ENCODE results near the gene CCDC13. TPM values are rescaled to one million over a fixed set of nuclear protein-coding genes. Genes with fewer than 3 reads are reported as not detected.

The CCDC13 gene
- total and polyA plus RNA-seq, 2 donors (not counting 3 experiments of a cell fraction or from before 2014, with no cell fraction given), result 0.36 to 0.82 TPM

- H3K27ac ChIP-seq (ENCODE audit: insufficient read depth, low read depth, low read length), result no peak overlapping the region
- no peaks in the 10 kb centered on the region for H3K27me3 ChIP-seq (ENCODE audit: control insufficient read depth in 2 of 2, insufficient read depth in 2 of 2, low read length in 2 of 2)
- CTCF ChIA-PET, result interaction anchor here (1.9 kb wide), 1 partner anchor 9 kb away, joined by 10 read pairs; no protein-coding TSS in a partner anchor
- no peaks in the 10 kb centered on the region for H3K79me2 ChIP-seq (ENCODE audit: control insufficient read depth, insufficient read depth, low read length)
- TF ChIP-seq POLR2A (IDR thresholded peaks at IDR 0.05; ENCODE audit: low read depth, low read length) (no peak), EZH2 (IDR thresholded peaks at IDR 0.05; ENCODE audit: borderline replicate concordance, low read depth, low read length, severe bottlenecking) (no peak)
- DNase-seq (ENCODE audit: low read depth, low spot score), result no peak
- H3K4me3 ChIP-seq (replicated peaks in 1 of 3; ENCODE audit: insufficient read depth in 1 of 3, low read depth in 1 of 3, low read length in 3 of 3), result no peak overlapping the region
- H3K9me1 ChIP-seq (replicated peaks; ENCODE audit: control insufficient read depth, extremely low read depth, insufficient read depth, low read length), result no peaks in the 10 kb centered on the region
- no peaks in the 10 kb centered on the region for H3K4me1 ChIP-seq (ENCODE audit: control insufficient read depth, extremely low read depth, insufficient read depth, low read length)
- dilution Hi-C loops (cut with MboI; ENCODE audit: extremely low pct_ligation_motif_present, low sequenced_read_pairs), result no loop called here
- no peaks in the 10 kb centered on the region for H3K36me3 ChIP-seq (ENCODE audit: control insufficient read depth in 2 of 2, extremely low read depth in 1 of 2, insufficient read depth in 2 of 2, low read length in 2 of 2)
- BruUV-seq (replicated peaks), result no TSS peak
- H4K20me1 ChIP-seq (replicated peaks; ENCODE audit: control insufficient read depth, extremely low read depth, insufficient read depth, low read length), result no peaks in the 10 kb centered on the region
- H3K4me2 ChIP-seq (ENCODE audit: insufficient read depth, low read length), result no peak overlapping the region
- POLR2A ChIA-PET, result no interaction called here
- H3K9me3 ChIP-seq (replicated peaks; ENCODE audit: control insufficient read depth, insufficient read depth, low read length), result no peaks in the 10 kb centered on the region
- H2AFZ ChIP-seq (ENCODE audit: low read depth, low read length), result no peak overlapping the region
- no peak for FAIRE-seq
- no peak overlapping the region for H3K9ac ChIP-seq (replicated peaks; ENCODE audit: extremely low read depth, insufficient read depth, low read length)
- intact Hi-C loops (cut with micrococcal nuclease), result no loop called here
Observed at GRCh38 chr3:42735019-42735418, 38.0 kb downstream of the CCDC13 start.

GRCh38 chr3:42734263-42734860 is 38.7 kb downstream of the CCDC13 start:
- no peaks in the 10 kb centered on the region for H3K36me3 ChIP-seq (ENCODE audit: control insufficient read depth in 2 of 2, extremely low read depth in 1 of 2, insufficient read depth in 2 of 2, low read length in 2 of 2)
- H3K9ac ChIP-seq (replicated peaks; ENCODE audit: extremely low read depth, insufficient read depth, low read length), result no peak overlapping the region
- FAIRE-seq (no peak), DNase-seq (ENCODE audit: low read depth, low spot score) (no peak)
- no peaks in the 10 kb centered on the region for H3K4me1 ChIP-seq (ENCODE audit: control insufficient read depth, extremely low read depth, insufficient read depth, low read length)
- H3K4me3 ChIP-seq (replicated peaks in 1 of 3; ENCODE audit: insufficient read depth in 1 of 3, low read depth in 1 of 3, low read length in 3 of 3), result no peak overlapping the region
- H2AFZ ChIP-seq (ENCODE audit: low read depth, low read length), result no peak overlapping the region
- no peak overlapping the region for H3K4me2 ChIP-seq (ENCODE audit: insufficient read depth, low read length)
- no peak overlapping the region for H3K27ac ChIP-seq (ENCODE audit: insufficient read depth, low read depth, low read length)
- intact Hi-C loops (cut with micrococcal nuclease) (no loop called here), dilution Hi-C loops (cut with MboI; ENCODE audit: extremely low pct_ligation_motif_present, low sequenced_read_pairs) (no loop called here)
- H3K9me3 ChIP-seq (replicated peaks; ENCODE audit: control insufficient read depth, insufficient read depth, low read length), result no peaks in the 10 kb centered on the region
- no peaks in the 10 kb centered on the region for H4K20me1 ChIP-seq (replicated peaks; ENCODE audit: control insufficient read depth, extremely low read depth, insufficient read depth, low read length)
- no peaks in the 10 kb centered on the region for H3K9me1 ChIP-seq (replicated peaks; ENCODE audit: control insufficient read depth, extremely low read depth, insufficient read depth, low read length)
- no peaks in the 10 kb centered on the region for H3K79me2 ChIP-seq (ENCODE audit: control insufficient read depth, insufficient read depth, low read length)
- TF ChIP-seq FOS (IDR thresholded peaks at IDR 0.05; ENCODE audit: borderline replicate concordance, insufficient read depth, low read length) (no peak), EZH2 (IDR thresholded peaks at IDR 0.05; ENCODE audit: borderline replicate concordance, low read depth, low read length, severe bottlenecking) (no peak), JUN (IDR thresholded peaks at IDR 0.05; ENCODE audit: borderline replicate concordance, insufficient read depth, insufficient read length, low read depth) (no peak), GATA2 (IDR thresholded peaks at IDR 0.05; ENCODE audit: insufficient read depth, insufficient read length, low read depth, low read length) (no peak), POLR2A (IDR thresholded peaks at IDR 0.05; ENCODE audit: low read depth, low read length) (no peak)
- TF ChIP-seq, protein P1, sequence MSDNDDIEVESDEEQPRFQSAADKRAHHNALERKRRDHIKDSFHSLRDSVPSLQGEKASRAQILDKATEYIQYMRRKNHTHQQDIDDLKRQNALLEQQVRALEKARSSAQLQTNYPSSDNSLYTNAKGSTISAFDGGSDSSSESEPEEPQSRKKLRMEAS (IDR thresholded peaks at IDR 0.05; ENCODE audit: insufficient read depth, insufficient read length), result no peak
- TF ChIP-seq, protein P2, sequence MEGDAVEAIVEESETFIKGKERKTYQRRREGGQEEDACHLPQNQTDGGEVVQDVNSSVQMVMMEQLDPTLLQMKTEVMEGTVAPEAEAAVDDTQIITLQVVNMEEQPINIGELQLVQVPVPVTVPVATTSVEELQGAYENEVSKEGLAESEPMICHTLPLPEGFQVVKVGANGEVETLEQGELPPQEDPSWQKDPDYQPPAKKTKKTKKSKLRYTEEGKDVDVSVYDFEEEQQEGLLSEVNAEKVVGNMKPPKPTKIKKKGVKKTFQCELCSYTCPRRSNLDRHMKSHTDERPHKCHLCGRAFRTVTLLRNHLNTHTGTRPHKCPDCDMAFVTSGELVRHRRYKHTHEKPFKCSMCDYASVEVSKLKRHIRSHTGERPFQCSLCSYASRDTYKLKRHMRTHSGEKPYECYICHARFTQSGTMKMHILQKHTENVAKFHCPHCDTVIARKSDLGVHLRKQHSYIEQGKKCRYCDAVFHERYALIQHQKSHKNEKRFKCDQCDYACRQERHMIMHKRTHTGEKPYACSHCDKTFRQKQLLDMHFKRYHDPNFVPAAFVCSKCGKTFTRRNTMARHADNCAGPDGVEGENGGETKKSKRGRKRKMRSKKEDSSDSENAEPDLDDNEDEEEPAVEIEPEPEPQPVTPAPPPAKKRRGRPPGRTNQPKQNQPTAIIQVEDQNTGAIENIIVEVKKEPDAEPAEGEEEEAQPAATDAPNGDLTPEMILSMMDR (IDR thresholded peaks at IDR 0.05; ENCODE audit: extremely low read depth in 1 of 2, insufficient read depth in 1 of 2, low read depth in 1 of 2, low read length in 2 of 2), result no peak
- no peaks in the 10 kb centered on the region for H3K27me3 ChIP-seq (ENCODE audit: control insufficient read depth in 2 of 2, insufficient read depth in 2 of 2, low read length in 2 of 2)
- POLR2A ChIA-PET, result no interaction called here
- CTCF ChIA-PET, result interaction anchor here (1.9 kb wide), 1 partner anchor 10 kb away, joined by 10 read pairs; no protein-coding TSS in a partner anchor
- BruUV-seq (replicated peaks), result no TSS peak

All from endothelial cell of umbilical vein (primary cell).